Activated CD8-positive, alpha-beta T cell treated with anti-CD3 and anti-CD28 coated beads for 36 hours (primary cell): ENCODE results near the gene DDO. TPM values are rescaled to one million over a fixed set of nuclear protein-coding genes. Genes with fewer than 3 reads are reported as not detected.

Experiments used
- ATAC-seq: fragments of 200-7000 bp; cut with Tn5 transposase; one replicate; pipeline ENCODE4 v1.10.0; 2021; ENCODE audit warnings: mild to moderate bottlenecking, moderate library complexity
- CTCF ChIA-PET: fragments of 350-600 bp; sonication (Branson Sonifier 250); formaldehyde crosslinking; loops from one replicate; lab custom pipeline; 2021; ENCODE audit warnings: antibody characterized with exemption; lab: Charles Lee
- POLR2A ChIA-PET: fragments of 350-600 bp; sonication (Branson Sonifier 250); formaldehyde crosslinking; loops from one replicate; lab custom pipeline; 2021; ENCODE audit warnings: antibody characterized with exemption; lab: Charles Lee
- DNase-seq: peaks from one replicate; pipeline ENCODE4 v3.0.0-alpha.2; 2020
- H3K27ac Mint-ChIP-seq: one replicate; pipeline ENCODE4 v1.8.0; 2021; ENCODE audit warnings: mild to moderate bottlenecking, mixed read lengths
- H3K27me3 Mint-ChIP-seq: one replicate; pipeline ENCODE4 v1.8.0; 2021; ENCODE audit warnings: mixed read lengths
- H3K36me3 Mint-ChIP-seq: one replicate; pipeline ENCODE4 v1.8.0; 2021; ENCODE audit warnings: low read depth, mixed read lengths
- H3K4me1 Mint-ChIP-seq: one replicate; pipeline ENCODE4 v1.8.0; 2021; ENCODE audit warnings: low read depth, mixed read lengths
- H3K4me3 Mint-ChIP-seq: one replicate; pipeline ENCODE4 v1.8.0; 2021; ENCODE audit warnings: mild to moderate bottlenecking, moderate library complexity, mixed read lengths
- H3K9me3 Mint-ChIP-seq: one replicate; pipeline ENCODE4 v1.8.0; 2021; ENCODE audit warnings: mixed read lengths
- intact Hi-C: fragments of 100-400 bp; cut with micrococcal nuclease; formaldehyde crosslinking; loops from one replicate; pipeline ENCODE4 v1.10.0; 2022
- total RNA-seq, 2 experiments: library from RNA; stranded (reverse); gene quantifications; one replicate each; pipeline ENCODE4 v1.2.3, GENCODE V29; 2021
- TF ChIP-seq, protein P1 (sequence below): fragments of 200-600 bp; IDR thresholded peaks from one replicate; pipeline ENCODE4 v1.8.0; 2022; ENCODE audit warnings: antibody characterized with exemption, mild to moderate bottlenecking

The DDO gene, protein sequence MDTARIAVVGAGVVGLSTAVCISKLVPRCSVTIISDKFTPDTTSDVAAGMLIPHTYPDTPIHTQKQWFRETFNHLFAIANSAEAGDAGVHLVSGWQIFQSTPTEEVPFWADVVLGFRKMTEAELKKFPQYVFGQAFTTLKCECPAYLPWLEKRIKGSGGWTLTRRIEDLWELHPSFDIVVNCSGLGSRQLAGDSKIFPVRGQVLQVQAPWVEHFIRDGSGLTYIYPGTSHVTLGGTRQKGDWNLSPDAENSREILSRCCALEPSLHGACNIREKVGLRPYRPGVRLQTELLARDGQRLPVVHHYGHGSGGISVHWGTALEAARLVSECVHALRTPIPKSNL
- not detected for total RNA-seq

DNA sequence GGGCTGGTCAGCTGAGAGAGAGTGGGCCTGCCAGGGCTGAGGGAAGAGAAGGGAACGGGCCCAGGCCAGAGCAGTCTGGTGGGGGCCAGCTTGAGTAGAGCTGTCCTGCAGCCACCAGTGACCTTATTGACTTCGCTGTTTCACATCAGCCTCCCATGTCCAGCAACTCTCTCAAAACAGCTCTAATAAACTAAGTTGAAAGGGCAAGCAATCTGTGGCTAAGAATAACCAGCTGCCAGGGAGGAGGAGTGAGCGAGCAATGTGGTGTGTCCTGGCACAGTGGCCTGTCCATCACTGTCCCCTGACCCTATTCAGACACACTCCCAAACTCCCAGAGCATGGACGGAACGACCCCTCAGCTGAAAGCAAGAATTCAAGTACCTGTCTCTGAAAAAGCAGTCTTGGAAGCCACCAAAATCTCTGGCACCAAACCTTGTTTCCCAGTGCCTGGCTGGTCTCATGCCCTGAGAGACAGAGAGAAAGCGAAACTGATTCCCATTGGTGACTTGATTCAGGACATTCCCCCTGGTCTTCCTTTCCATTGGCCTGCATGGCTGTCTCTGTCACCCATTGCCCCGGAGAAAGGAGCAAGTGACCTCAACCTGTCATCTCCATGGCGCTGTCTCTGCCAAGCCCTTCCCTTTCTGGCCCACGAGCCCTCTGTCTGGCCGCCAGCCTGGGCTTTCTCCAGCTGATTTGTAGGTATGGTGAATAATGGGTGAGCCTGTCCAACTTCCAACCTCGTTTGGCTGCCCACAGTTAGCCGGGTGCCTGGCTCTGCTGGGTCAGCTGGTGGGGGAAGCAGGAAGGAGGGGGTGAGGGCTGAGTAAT lies at the start of gene DDO:
Gene DDO (minus strand): TSS at position 490 of the 831 bp plus-strand sequence. CDS start 2,113 bp downstream, outside the sequence.
- Mint-ChIP-seq H3K9me3 (no peaks in the 10 kb centered on the region), H3K4me1 (no peaks in the 10 kb centered on the region), H3K36me3 (no peaks in the 10 kb centered on the region), H3K4me3 (no peak within 1 kb of the TSS), H3K27me3 (peaks cover 2% of the 10 kb centered on the region), H3K27ac (no peak within 1 kb of the TSS)
- TF ChIP-seq, protein P1, sequence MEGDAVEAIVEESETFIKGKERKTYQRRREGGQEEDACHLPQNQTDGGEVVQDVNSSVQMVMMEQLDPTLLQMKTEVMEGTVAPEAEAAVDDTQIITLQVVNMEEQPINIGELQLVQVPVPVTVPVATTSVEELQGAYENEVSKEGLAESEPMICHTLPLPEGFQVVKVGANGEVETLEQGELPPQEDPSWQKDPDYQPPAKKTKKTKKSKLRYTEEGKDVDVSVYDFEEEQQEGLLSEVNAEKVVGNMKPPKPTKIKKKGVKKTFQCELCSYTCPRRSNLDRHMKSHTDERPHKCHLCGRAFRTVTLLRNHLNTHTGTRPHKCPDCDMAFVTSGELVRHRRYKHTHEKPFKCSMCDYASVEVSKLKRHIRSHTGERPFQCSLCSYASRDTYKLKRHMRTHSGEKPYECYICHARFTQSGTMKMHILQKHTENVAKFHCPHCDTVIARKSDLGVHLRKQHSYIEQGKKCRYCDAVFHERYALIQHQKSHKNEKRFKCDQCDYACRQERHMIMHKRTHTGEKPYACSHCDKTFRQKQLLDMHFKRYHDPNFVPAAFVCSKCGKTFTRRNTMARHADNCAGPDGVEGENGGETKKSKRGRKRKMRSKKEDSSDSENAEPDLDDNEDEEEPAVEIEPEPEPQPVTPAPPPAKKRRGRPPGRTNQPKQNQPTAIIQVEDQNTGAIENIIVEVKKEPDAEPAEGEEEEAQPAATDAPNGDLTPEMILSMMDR = no peak
- DNase-seq (no peak), ATAC-seq (no peak)
- ChIA-PET CTCF (no interaction called here), POLR2A (no interaction called here)
- intact Hi-C loops = no loop called here

DNA sequence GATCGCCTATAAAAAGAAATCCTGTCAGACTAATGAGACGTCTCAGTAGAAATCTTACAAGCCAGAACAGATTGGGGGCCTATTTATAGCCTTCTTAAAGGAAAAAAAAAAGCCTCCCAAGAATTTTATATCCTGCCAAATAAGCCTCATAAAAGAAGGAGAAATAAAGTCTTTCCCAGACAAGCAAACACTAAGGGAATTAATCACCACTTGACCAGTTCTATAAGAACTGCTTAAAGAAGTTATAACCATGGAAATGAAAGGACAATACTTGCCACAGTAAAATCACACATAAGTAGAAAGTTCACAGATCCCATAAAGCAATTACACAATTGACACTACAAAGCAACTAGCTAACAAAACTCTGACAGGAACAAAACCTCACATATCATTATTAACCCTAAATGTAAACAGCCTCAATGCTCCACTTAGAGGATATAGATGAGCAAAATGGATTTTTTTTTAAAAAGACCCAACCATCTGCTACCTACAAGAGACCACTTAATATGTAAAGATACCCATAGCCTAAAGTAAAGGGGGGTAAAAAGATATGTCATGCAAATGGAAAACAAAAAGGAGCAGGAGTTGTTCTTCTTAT lies 47.6 kb upstream of the DDO start:
- no peak for DNase-seq
- Mint-ChIP-seq H3K4me3 (no peak overlapping the region), H3K27ac (no peak overlapping the region), H3K4me1 (no peaks in the 10 kb centered on the region), H3K36me3 (peaks cover 5% of the 10 kb centered on the region), H3K27me3 (peaks cover 3% of the 10 kb centered on the region), H3K9me3 (peaks cover 23% of the 10 kb centered on the region)
- no peak for ATAC-seq
- TF ChIP-seq, protein P1 = no peak
- CTCF ChIA-PET = no interaction called here
- intact Hi-C loops = no loop called here
- POLR2A ChIA-PET = no interaction called here

DNA sequence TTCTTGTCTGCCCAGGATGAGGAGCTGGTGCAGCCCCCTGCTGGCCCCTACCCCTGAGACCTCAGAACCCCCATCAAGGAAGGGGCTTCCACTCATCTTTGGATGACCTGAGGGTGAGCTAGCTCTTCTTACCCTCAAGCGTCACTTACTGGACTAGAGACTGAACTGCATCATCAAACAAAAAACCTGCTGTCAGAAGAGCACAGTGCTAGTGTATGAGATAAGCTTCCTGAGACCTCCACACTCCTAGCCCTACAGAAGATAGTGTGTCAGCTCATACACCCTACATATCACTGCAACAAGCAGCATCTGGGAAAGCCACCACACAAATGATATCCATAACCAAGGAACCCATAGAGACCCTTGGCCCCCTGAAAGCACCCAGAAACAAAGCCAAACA lies 46.0 kb upstream of the DDO start:
- Mint-ChIP-seq H3K4me1 (no peaks in the 10 kb centered on the region), H3K9me3 (peaks cover 23% of the 10 kb centered on the region), H3K27me3 (peaks cover 3% of the 10 kb centered on the region), H3K27ac (no peak overlapping the region), H3K4me3 (no peak overlapping the region), H3K36me3 (peaks cover 5% of the 10 kb centered on the region)
- TF ChIP-seq, protein P1 = no peak
- ChIA-PET POLR2A (no interaction called here), CTCF (interaction anchor here (1.1 kb wide), 1 partner anchor 36 kb away, joined by 3 read pairs; no protein-coding TSS in a partner anchor)
- no peak for DNase-seq
- intact Hi-C loops = no loop called here
- no peak for ATAC-seq

DNA sequence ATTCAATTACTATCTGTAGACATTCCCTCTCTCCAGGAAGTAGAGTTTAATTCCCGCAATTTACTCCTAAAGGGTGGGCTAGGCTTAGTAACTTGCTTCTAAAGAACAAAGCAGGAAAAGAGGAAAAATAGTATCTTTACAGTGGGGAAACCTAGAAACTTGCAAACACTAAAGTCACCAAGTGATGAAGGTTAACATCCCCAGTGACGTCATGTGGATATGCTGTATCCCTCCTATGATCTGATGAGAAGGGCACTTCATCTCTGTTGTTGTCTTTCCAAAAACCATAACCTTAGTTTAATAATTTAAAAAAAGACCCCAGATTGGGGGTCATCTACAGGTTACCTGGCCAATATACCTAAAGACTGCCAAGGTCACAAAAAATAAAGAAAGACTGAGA lies 43.8 kb upstream of the DDO start:
- Mint-ChIP-seq H3K27ac (no peak overlapping the region), H3K4me3 (no peak overlapping the region), H3K9me3 (peaks cover 20% of the 10 kb centered on the region), H3K36me3 (peaks cover 5% of the 10 kb centered on the region), H3K27me3 (peaks cover 2% of the 10 kb centered on the region), H3K4me1 (no peaks in the 10 kb centered on the region)
- ChIA-PET POLR2A (no interaction called here), CTCF (no interaction called here)
- DNase-seq (no peak), ATAC-seq (no peak)
- TF ChIP-seq, protein P1 = no peak
- intact Hi-C loops = no loop called here
